ENCODE data around the gene OR13C5.

DNA sequence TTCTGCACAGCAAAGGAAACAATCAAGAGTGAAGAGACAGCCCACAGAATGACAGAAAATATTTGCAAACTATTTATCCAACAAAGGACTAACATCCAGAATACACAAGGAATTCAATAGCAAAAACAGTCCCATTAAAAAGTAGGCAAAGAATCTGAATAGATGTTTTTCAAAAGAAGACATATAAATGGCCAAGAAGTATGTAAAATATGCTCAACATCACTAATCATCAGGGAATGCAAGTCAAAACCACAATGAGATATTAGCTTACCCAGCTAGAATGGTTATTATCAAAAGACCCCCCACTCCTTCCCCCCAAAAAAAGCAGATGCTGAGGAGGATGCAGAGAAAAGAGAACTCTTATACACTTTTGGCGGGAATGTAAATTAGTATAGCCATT lies 43.7 kb downstream of the OR13C5 start:
- TF ChIP-seq, protein P1, sequence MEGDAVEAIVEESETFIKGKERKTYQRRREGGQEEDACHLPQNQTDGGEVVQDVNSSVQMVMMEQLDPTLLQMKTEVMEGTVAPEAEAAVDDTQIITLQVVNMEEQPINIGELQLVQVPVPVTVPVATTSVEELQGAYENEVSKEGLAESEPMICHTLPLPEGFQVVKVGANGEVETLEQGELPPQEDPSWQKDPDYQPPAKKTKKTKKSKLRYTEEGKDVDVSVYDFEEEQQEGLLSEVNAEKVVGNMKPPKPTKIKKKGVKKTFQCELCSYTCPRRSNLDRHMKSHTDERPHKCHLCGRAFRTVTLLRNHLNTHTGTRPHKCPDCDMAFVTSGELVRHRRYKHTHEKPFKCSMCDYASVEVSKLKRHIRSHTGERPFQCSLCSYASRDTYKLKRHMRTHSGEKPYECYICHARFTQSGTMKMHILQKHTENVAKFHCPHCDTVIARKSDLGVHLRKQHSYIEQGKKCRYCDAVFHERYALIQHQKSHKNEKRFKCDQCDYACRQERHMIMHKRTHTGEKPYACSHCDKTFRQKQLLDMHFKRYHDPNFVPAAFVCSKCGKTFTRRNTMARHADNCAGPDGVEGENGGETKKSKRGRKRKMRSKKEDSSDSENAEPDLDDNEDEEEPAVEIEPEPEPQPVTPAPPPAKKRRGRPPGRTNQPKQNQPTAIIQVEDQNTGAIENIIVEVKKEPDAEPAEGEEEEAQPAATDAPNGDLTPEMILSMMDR (IDR thresholded peaks at IDR 0.05; ENCODE audit: low read depth, low read length): no peak
- no peak for TF ChIP-seq EZH2phosphoT487 (IDR thresholded peaks at IDR 0.05; ENCODE audit: low read depth)

Measured in OCI-LY3 (cell line).